Measurements from ENCODE around the gene NPIPB6.
"Not testable (repeated sequence)": the region's sequence is repeated elsewhere in the genome, so short reads cannot be mapped to it uniquely, and the experiment has no call there.

- TF ChIP-seq CTCF (conservative IDR thresholded peaks at IDR 0.05; ENCODE audit: low read depth in 2 of 2); EZH2 (IDR thresholded peaks at IDR 0.05; ENCODE audit: low read depth, unreplicated experiment); POLR2AphosphoS5 (IDR thresholded peaks at IDR 0.05; ENCODE audit: low read depth); EZH2phosphoT487 (IDR thresholded peaks at IDR 0.05; ENCODE audit: unreplicated experiment); ZNF114 (CRISPR knock-in tag; IDR thresholded peaks at IDR 0.05): not testable (repeated sequence)
- TF ChIP-seq, protein P1, sequence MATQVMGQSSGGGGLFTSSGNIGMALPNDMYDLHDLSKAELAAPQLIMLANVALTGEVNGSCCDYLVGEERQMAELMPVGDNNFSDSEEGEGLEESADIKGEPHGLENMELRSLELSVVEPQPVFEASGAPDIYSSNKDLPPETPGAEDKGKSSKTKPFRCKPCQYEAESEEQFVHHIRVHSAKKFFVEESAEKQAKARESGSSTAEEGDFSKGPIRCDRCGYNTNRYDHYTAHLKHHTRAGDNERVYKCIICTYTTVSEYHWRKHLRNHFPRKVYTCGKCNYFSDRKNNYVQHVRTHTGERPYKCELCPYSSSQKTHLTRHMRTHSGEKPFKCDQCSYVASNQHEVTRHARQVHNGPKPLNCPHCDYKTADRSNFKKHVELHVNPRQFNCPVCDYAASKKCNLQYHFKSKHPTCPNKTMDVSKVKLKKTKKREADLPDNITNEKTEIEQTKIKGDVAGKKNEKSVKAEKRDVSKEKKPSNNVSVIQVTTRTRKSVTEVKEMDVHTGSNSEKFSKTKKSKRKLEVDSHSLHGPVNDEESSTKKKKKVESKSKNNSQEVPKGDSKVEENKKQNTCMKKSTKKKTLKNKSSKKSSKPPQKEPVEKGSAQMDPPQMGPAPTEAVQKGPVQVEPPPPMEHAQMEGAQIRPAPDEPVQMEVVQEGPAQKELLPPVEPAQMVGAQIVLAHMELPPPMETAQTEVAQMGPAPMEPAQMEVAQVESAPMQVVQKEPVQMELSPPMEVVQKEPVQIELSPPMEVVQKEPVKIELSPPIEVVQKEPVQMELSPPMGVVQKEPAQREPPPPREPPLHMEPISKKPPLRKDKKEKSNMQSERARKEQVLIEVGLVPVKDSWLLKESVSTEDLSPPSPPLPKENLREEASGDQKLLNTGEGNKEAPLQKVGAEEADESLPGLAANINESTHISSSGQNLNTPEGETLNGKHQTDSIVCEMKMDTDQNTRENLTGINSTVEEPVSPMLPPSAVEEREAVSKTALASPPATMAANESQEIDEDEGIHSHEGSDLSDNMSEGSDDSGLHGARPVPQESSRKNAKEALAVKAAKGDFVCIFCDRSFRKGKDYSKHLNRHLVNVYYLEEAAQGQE (IDR thresholded peaks at IDR 0.05; ENCODE audit: unreplicated experiment): not testable (repeated sequence)
Measured at GRCh38 chr16:28363408-28363807, at the start of gene NPIPB6.
